Astrocyte (in vitro differentiated cells and primary cell): ENCODE results near the gene DAZAP2.

ENCODE experiments used
- EZH2 ChIP-seq: IDR thresholded peaks from 2 replicates; pipeline ENCODE4 v1.6.1; 2012; ENCODE audit warnings: mild to moderate bottlenecking, low read length, inconsistent platforms; ENCODE audit not compliant: insufficient read depth
- TF ChIP-seq, protein P1 (sequence below): IDR thresholded peaks from 2 replicates; pipeline ENCODE4 v1.5.1; 2011; ENCODE audit warnings: low read depth, mild to moderate bottlenecking, inconsistent platforms, low read length, moderate library complexity; ENCODE audit not compliant: insufficient read depth

DNA sequence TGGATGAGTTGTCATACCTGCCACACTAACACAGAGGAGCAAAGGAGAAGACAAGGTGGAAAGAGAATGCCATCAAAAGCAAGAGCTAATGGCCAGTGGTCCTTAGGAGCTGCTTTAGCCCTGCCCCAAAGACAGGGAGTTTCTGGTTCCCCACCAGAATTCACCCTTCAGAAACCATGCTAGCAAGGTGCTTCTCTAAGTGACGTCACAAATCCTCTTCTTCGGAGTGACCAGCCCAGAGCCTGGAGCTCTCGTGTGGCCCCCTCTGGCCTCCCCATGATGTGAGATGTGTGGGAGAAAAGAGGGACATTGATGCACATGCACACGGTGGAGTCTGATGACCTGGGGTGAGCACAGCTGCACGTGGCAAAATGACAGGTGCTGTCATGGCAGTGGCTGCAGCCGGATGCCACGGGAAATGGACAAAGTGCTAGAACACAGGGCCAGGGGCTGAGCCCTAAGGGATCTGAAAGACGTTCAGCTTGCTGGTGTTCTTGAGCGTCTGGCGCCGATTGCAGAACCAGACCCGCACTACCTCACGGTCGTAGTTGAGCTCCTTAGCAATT lies 48.8 kb upstream of the DAZAP2 start:
- TF ChIP-seq, protein P1, sequence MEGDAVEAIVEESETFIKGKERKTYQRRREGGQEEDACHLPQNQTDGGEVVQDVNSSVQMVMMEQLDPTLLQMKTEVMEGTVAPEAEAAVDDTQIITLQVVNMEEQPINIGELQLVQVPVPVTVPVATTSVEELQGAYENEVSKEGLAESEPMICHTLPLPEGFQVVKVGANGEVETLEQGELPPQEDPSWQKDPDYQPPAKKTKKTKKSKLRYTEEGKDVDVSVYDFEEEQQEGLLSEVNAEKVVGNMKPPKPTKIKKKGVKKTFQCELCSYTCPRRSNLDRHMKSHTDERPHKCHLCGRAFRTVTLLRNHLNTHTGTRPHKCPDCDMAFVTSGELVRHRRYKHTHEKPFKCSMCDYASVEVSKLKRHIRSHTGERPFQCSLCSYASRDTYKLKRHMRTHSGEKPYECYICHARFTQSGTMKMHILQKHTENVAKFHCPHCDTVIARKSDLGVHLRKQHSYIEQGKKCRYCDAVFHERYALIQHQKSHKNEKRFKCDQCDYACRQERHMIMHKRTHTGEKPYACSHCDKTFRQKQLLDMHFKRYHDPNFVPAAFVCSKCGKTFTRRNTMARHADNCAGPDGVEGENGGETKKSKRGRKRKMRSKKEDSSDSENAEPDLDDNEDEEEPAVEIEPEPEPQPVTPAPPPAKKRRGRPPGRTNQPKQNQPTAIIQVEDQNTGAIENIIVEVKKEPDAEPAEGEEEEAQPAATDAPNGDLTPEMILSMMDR: no peak
- no peak for TF ChIP-seq EZH2
